HCT116 (cell line): ENCODE results near the gene PLA2G1B. TPM values are rescaled to one million over a fixed set of nuclear protein-coding genes. Genes with fewer than 3 reads are reported as not detected.

ENCODE experiments used
- ATAC-seq: fragments of 200-7000 bp; cut with Tn5 transposase; 2 replicates; pipeline ENCODE4 v1.9.1; 2020; ENCODE audit warnings: mild to moderate bottlenecking, moderate library complexity
- BruUV-seq: library from RNA; stranded (reverse); fragments of 400-500 nt; replicated peaks from 2 replicates; lab custom pipeline; 2021; lab: Mats Ljungman, UMichigan
- CTCF ChIA-PET: fragments of 300-600 bp; sonication (Branson Sonifier 250); formaldehyde crosslinking; loops from one replicate; lab custom pipeline; 2021; ENCODE audit warnings: antibody characterized with exemption; lab: Charles Lee
- POLR2A ChIA-PET: fragments of 300-600, 350-600 bp; sonication (Branson Sonifier 250); formaldehyde crosslinking; loops from one replicate; lab custom pipeline; 2021; ENCODE audit warnings: antibody characterized with exemption; lab: Charles Lee
- RAD21 ChIA-PET, 2 experiments: fragments of 300-600 bp; sonication (Branson Sonifier 250); formaldehyde crosslinking; loops; one replicate each; lab custom pipeline; 2023; ENCODE audit warnings: low total read pairs in 2 of 2; ENCODE audit not compliant: uncharacterized antibody in 2 of 2, unreplicated experiment in 2 of 2, low non-redundant PET in 1 of 2; lab: Charles Lee
- DNase-seq: peaks from one replicate; pipeline ENCODE4 v3.0.0-alpha.2; 2010; ENCODE audit warnings: low read depth, low spot score
- H2AFZ ChIP-seq: fragments of 200-600 bp; shearing (Covaris generic), sonication (generic); 2 replicates; pipeline ENCODE4 v1.6.1; 2017; ENCODE audit warnings: low read depth, mixed run types, mixed read lengths, antibody characterized with exemption, low read length; ENCODE audit not compliant: poor library complexity, severe bottlenecking
- H3K27ac ChIP-seq: 2 replicates; pipeline ENCODE4 v1.5.1; 2012; ENCODE audit warnings: low read depth, low read length
- H3K27me3 ChIP-seq: fragments of 200-600 bp; sonication (generic); 2 replicates; pipeline ENCODE4 v1.6.1; 2016; ENCODE audit warnings: mixed run types, low read length, mixed read lengths; ENCODE audit not compliant: insufficient read depth
- H3K36me3 ChIP-seq, 2 experiments: fragments of 200-500 bp in 1 of 2; fragments of 200-600 bp in 1 of 2; sonication (Bioruptor generic) in 1 of 2; sonication (generic) in 1 of 2; 2 replicates each; pipeline versions ENCODE4 v1.5.1 to v1.6.1; 2014 to 2016; ENCODE audit warnings: low read length in 2 of 2, inconsistent platforms in 1 of 2, mixed read lengths in 1 of 2, mixed run types in 1 of 2; ENCODE audit not compliant: insufficient read depth in 2 of 2, control insufficient read depth in 1 of 2
- H3K4me1 ChIP-seq, 2 experiments: fragments of 200-600 bp in 1 of 2; sonication (generic) in 1 of 2; 2 replicates each; pipeline versions ENCODE4 v1.5.1 to v1.6.1; 2012 to 2017; ENCODE audit warnings: low read length in 2 of 2, inconsistent platforms in 1 of 2, mild to moderate bottlenecking in 1 of 2, mixed read lengths in 1 of 2, mixed run types in 1 of 2, moderate library complexity in 1 of 2; ENCODE audit not compliant: insufficient read depth in 2 of 2, control insufficient read depth in 1 of 2
- H3K4me2 ChIP-seq: fragments of 200-600 bp; sonication (generic); 2 replicates; pipeline ENCODE4 v1.6.1; 2017; ENCODE audit warnings: mixed run types, low read length, mixed read lengths
- H3K4me3 ChIP-seq, 2 experiments: fragments of 200-600 bp in 1 of 2; sonication (generic) in 1 of 2; replicated peaks in 1 of 2; 2 replicates each; pipeline ENCODE4 v1.5.1; 2011 to 2016; ENCODE audit warnings: low read length in 2 of 2, control low read depth in 1 of 2, low read depth in 1 of 2, mild to moderate bottlenecking in 1 of 2, mixed read lengths in 1 of 2, mixed run types in 1 of 2
- H3K79me2 ChIP-seq: fragments of 200-600 bp; sonication (generic); 2 replicates; pipeline ENCODE4 v1.6.1; 2017; ENCODE audit warnings: mild to moderate bottlenecking, mixed run types, low read length, moderate library complexity, mixed read lengths; ENCODE audit not compliant: insufficient read depth
- H3K9ac ChIP-seq: fragments of 200-600 bp; sonication (generic); 2 replicates; pipeline ENCODE4 v1.6.1; 2016; ENCODE audit warnings: low read length, mixed read lengths
- H3K9me2 ChIP-seq: fragments of 200-600 bp; sonication (generic), shearing (Covaris generic); 2 replicates; pipeline ENCODE4 v1.6.1; 2017; ENCODE audit warnings: mixed run types, mild to moderate bottlenecking, moderate library complexity; ENCODE audit not compliant: insufficient read depth
- H3K9me3 ChIP-seq, 2 experiments: fragments of 200-500 bp in 1 of 2; fragments of 200-600 bp in 1 of 2; sonication (Bioruptor generic) in 1 of 2; sonication (generic) in 1 of 2; 2 replicates each; pipeline ENCODE4 v1.6.1; 2014 to 2017; ENCODE audit warnings: low read length in 2 of 2, mixed read lengths in 2 of 2, inconsistent platforms in 1 of 2, low read depth in 1 of 2, mild to moderate bottlenecking in 1 of 2, mixed run types in 1 of 2, moderate library complexity in 1 of 2; ENCODE audit not compliant: control insufficient read depth in 1 of 2, insufficient read depth in 1 of 2
- H4K20me1 ChIP-seq: fragments of 200-600 bp; sonication (generic), shearing (Covaris generic); 2 replicates; pipeline ENCODE4 v1.6.1; 2017; ENCODE audit warnings: mixed run types, mild to moderate bottlenecking, moderate library complexity; ENCODE audit not compliant: insufficient read depth
- ATF3 ChIP-seq: IDR thresholded peaks from 2 replicates; pipeline ENCODE4 v1.6.1; 2012
- CTCF ChIP-seq, 3 experiments: fragments of 200-600 bp in 1 of 3; sonication (generic) in 1 of 3; IDR thresholded peaks in 2 of 3; conservative IDR thresholded peaks in 1 of 3; 2 replicates each; pipeline ENCODE4 v1.5.1; 2012 to 2017; ENCODE audit warnings: low read depth in 2 of 3, low read length in 2 of 3, antibody characterized with exemption in 1 of 3, borderline replicate concordance in 1 of 3, control low read depth in 1 of 3, mild to moderate bottlenecking in 1 of 3, mixed read lengths in 1 of 3, mixed run types in 1 of 3, moderate library complexity in 1 of 3; ENCODE audit not compliant: insufficient read depth in 1 of 3
- EZH2 ChIP-seq: fragments of 200-600 bp; sonication (generic); IDR thresholded peaks from 2 replicates; pipeline ENCODE4 v1.6.1; 2017; ENCODE audit warnings: antibody characterized with exemption, mixed run types
- EZH2phosphoT487 ChIP-seq: fragments of 200-600 bp; IDR thresholded peaks from 2 replicates; pipeline ENCODE4 v1.6.1; 2018; ENCODE audit warnings: antibody characterized with exemption, borderline replicate concordance
- FOSL1 ChIP-seq: IDR thresholded peaks from 2 replicates; pipeline ENCODE4 v1.6.1; 2012; ENCODE audit warnings: low read depth
- JUND ChIP-seq: IDR thresholded peaks from 2 replicates; pipeline ENCODE4 v1.6.1; 2012
- intact Hi-C: fragments of 100-400 bp; cut with micrococcal nuclease; formaldehyde crosslinking; loops from 2 replicates; pipeline ENCODE4 v1.10.0; 2022
- total RNA-seq: library from RNA; stranded (reverse); gene quantifications from one replicate; pipeline ENCODE4 v1.2.1, GENCODE V29; 2021; ENCODE audit not compliant: unreplicated experiment
- TF ChIP-seq, protein P1 (sequence below): IDR thresholded peaks from 2 replicates; pipeline ENCODE4 v1.6.1; 2011; ENCODE audit warnings: mild to moderate bottlenecking, low read length, moderate library complexity; ENCODE audit not compliant: insufficient replicate concordance; ENCODE audit errors: extremely low read depth

PLA2G1B gene
- total RNA-seq, 1 experiment from 2014 or later, result 2.0 TPM

- H3K79me2 ChIP-seq, result no peaks in the 10 kb centered on the region
- H3K4me1 ChIP-seq, result peaks cover 0 to 8% of the 10 kb centered on the region in 2 experiments; a peak in 1 of 4 replicates
- ChIA-PET POLR2A (no interaction called here), CTCF (interaction anchor here (1.6 kb wide), 1 partner anchor 10 kb away, joined by 3 read pairs; no protein-coding TSS in a partner anchor)
- no peak overlapping the region for H3K4me3 ChIP-seq
- no TSS peak for BruUV-seq
- no peaks in the 10 kb centered on the region for H3K36me3 ChIP-seq
- ATAC-seq (no peak), DNase-seq (no peak)
- H3K9me3 ChIP-seq, result no peaks in the 10 kb centered on the region
- no peak overlapping the region for H2AFZ ChIP-seq
- H3K27me3 ChIP-seq, result no peaks in the 10 kb centered on the region
- no peaks in the 10 kb centered on the region for H3K9me2 ChIP-seq
- TF ChIP-seq EZH2, result no peak
- TF ChIP-seq JUND, result no peak
- TF ChIP-seq, all 23 proteins: peak for 0
- Histone ChIP-seq H4K20me1 (no peaks in the 10 kb centered on the region), H3K9ac (no peak overlapping the region), H3K4me2 (no peak overlapping the region), H3K27ac (no peak overlapping the region)
- intact Hi-C loops, result loop anchor here (2.0 to 10.0 kb wide), 3 partner anchors 211 to 771 kb away; partner anchors contain the start of gene RNF10
- RAD21 ChIA-PET, result no interaction called here
Measured at GRCh38 chr12:120323772-120324171, 3.8 kb downstream of the PLA2G1B start.

DNA sequence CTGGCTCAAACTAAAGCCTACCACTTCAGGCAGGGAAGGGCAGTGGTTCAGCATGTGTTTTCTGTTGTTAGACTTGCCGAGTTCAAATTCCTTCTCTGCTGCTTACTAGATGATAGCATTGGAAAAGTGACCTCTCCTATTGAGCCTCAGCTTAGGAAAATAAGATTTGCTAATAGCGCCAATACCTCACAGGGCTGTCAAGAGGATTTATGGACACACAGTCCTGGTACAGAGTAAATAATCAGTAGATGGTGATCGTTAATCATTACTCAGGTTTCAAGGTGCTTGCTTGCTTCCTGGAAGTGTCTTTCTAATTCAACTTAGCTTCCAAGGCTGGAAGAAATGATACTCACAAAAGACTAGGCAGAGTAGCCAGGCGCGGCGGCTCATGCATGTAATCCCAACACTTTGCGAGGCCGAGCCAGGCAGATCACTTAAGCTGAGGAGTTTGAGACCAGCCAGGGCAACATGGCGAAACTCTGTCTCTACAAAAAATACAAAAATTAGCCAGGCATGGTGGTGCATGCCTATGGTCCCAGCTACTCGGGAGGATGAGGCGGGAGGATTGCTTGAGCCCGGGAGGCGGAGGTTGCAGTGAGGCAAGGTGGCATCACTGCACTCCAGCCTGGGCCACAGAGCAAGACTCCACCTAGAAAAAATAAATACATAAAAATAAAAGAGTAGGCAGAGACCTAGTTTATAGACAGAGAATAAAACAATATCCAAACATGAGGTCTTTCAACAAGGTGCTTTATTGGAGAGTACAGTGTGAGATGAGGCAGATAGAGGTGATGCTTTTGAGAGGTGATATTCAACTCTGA lies 6.0 kb downstream of the PLA2G1B start:
- Histone ChIP-seq H3K27ac (no peak overlapping the region), H3K4me2 (no peak overlapping the region), H3K9me3 (no peaks in the 10 kb centered on the region), H3K9ac (no peak overlapping the region), H3K4me3 (no peak overlapping the region), H2AFZ (no peak overlapping the region), H3K4me1 (peaks cover 2 to 20% of the 10 kb centered on the region in 2 experiments; a peak in 1 of 4 replicates), H3K79me2 (no peaks in the 10 kb centered on the region), H3K9me2 (no peaks in the 10 kb centered on the region), H3K27me3 (no peaks in the 10 kb centered on the region), H4K20me1 (no peaks in the 10 kb centered on the region), H3K36me3 (no peaks in the 10 kb centered on the region)
- CTCF ChIA-PET, result interaction anchor here (1.3 kb wide), 1 partner anchor 19 kb away, joined by 3 read pairs; the partner anchor contains the start of gene SIRT4
- intact Hi-C loops, result loop anchor here (10.0 kb wide), 1 partner anchor 213 kb away; the partner anchor contains the start of gene RNF10
- POLR2A ChIA-PET, result no interaction called here
- RAD21 ChIA-PET, result no interaction called here
- BruUV-seq, result no TSS peak
- DNase-seq (no peak), ATAC-seq (no peak)
- TF ChIP-seq FOSL1 (no peak), EZH2phosphoT487 (no peak), EZH2 (no peak), ATF3 (no peak), CTCF (IDR thresholded peaks at IDR 0.05 in 2 of 3, conservative IDR thresholded peaks at IDR 0.05 in 1 of 3; ENCODE audit: borderline replicate concordance in 1 of 3, insufficient read depth in 1 of 3, low read depth in 2 of 3, low read length in 2 of 3) (no peak)
- TF ChIP-seq, protein P1, sequence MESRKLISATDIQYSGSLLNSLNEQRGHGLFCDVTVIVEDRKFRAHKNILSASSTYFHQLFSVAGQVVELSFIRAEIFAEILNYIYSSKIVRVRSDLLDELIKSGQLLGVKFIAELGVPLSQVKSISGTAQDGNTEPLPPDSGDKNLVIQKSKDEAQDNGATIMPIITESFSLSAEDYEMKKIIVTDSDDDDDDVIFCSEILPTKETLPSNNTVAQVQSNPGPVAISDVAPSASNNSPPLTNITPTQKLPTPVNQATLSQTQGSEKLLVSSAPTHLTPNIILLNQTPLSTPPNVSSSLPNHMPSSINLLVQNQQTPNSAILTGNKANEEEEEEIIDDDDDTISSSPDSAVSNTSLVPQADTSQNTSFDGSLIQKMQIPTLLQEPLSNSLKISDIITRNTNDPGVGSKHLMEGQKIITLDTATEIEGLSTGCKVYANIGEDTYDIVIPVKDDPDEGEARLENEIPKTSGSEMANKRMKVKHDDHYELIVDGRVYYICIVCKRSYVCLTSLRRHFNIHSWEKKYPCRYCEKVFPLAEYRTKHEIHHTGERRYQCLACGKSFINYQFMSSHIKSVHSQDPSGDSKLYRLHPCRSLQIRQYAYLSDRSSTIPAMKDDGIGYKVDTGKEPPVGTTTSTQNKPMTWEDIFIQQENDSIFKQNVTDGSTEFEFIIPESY, result no peak
